ENCODE results near the gene NDRG4.

- TF ChIP-seq CTCF (IDR thresholded peaks at IDR 0.05; ENCODE audit: poor library complexity) (no peak), EZH2phosphoT487 (IDR thresholded peaks at IDR 0.05; ENCODE audit: low read depth, severe bottlenecking, unreplicated experiment) (no peak)
Observed at GRCh38 chr16:58497935-58498334, 2.0 kb upstream of the NDRG4 start.

Measured in hepatocyte (in vitro differentiated cells).